Calu3 (cell line): ENCODE measurements around the gene ARHGEF19. TPM values are rescaled to one million over a fixed set of nuclear protein-coding genes. Genes with fewer than 3 reads are reported as not detected.

Source experiments
- BruUV-seq: library from RNA; stranded (reverse); fragments of 400-500 nt; replicated peaks from 2 replicates; lab custom pipeline; 2021; lab: Mats Ljungman, UMichigan
- CTCF ChIA-PET: fragments of 300-600 bp; sonication (Branson Sonifier 250); formaldehyde crosslinking; loops from one replicate; lab custom pipeline; 2022; ENCODE audit warnings: antibody characterized with exemption; lab: Charles Lee
- DNase-seq: peaks from one replicate; pipeline ENCODE4 v3.0.0; 2022
- H3K27ac Mint-ChIP-seq: one replicate; pipeline ENCODE4 v1.8.0; 2022; ENCODE audit warnings: mixed read lengths; ENCODE audit not compliant: unreplicated experiment
- H3K27me3 Mint-ChIP-seq: one replicate; pipeline ENCODE4 v1.8.0; 2022; ENCODE audit warnings: mixed read lengths; ENCODE audit not compliant: unreplicated experiment
- H3K36me3 Mint-ChIP-seq: one replicate; pipeline ENCODE4 v1.8.0; 2022; ENCODE audit warnings: mild to moderate bottlenecking, moderate library complexity, mixed read lengths; ENCODE audit not compliant: insufficient read depth, unreplicated experiment
- H3K4me1 Mint-ChIP-seq: one replicate; pipeline ENCODE4 v1.8.0; 2022; ENCODE audit warnings: mild to moderate bottlenecking, low read depth, mixed read lengths; ENCODE audit not compliant: unreplicated experiment
- H3K4me3 Mint-ChIP-seq: one replicate; pipeline ENCODE4 v1.8.0; 2022; ENCODE audit warnings: mild to moderate bottlenecking, low read depth, moderate library complexity, mixed read lengths; ENCODE audit not compliant: unreplicated experiment
- H3K9me3 Mint-ChIP-seq: one replicate; pipeline ENCODE4 v1.8.0; 2022; ENCODE audit warnings: low read depth, mixed read lengths; ENCODE audit not compliant: unreplicated experiment
- intact Hi-C: fragments of 100-400 bp; cut with micrococcal nuclease; formaldehyde crosslinking; loops from one replicate; pipeline ENCODE4 v1.10.0; 2022; ENCODE audit not compliant: unreplicated experiment
- total RNA-seq: library from RNA; stranded (reverse); gene quantifications from 2 replicates; pipeline ENCODE4 v1.2.3, GENCODE V29; 2022
- TF ChIP-seq, protein P1 (sequence below): fragments of 200-600 bp; IDR thresholded peaks from one replicate; pipeline ENCODE4 v1.8.0; 2022; ENCODE audit warnings: antibody characterized with exemption; ENCODE audit not compliant: unreplicated experiment

The ARHGEF19 gene
- total RNA-seq, 1 experiment from 2014 or later, result 17.2 TPM

DNA sequence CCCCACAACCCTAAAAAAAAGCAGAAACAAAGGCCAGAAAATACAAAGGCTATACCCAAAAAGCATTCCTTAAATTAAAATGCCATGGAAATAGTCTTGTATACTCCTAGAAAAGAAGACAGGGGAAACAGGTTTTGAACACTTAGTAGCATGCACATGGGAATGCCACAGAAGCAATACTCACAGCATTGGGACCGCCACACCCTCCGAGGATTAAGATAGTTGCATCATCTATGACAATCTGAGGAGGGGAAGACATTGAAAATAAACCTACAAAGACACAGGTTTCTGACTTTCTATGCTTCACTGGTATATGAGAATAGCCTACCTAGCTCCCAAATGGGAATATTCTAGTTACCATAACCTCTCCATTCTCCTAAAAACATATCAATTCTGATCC, 40.5 kb upstream of the ARHGEF19 start:
- DNase-seq, result no peak
- Mint-ChIP-seq H3K4me1 (peaks cover 29% of the 10 kb centered on the region), H3K36me3 (peaks cover 22% of the 10 kb centered on the region), H3K27me3 (no peaks in the 10 kb centered on the region), H3K4me3 (no peak overlapping the region), H3K27ac (no peak overlapping the region), H3K9me3 (no peaks in the 10 kb centered on the region)
- intact Hi-C loops, result no loop called here
- BruUV-seq, result no TSS peak
- CTCF ChIA-PET, result interaction anchor here (0.6 kb wide), 1 partner anchor 251 kb away, joined by 3 read pairs; no protein-coding TSS in a partner anchor
- TF ChIP-seq, protein P1, sequence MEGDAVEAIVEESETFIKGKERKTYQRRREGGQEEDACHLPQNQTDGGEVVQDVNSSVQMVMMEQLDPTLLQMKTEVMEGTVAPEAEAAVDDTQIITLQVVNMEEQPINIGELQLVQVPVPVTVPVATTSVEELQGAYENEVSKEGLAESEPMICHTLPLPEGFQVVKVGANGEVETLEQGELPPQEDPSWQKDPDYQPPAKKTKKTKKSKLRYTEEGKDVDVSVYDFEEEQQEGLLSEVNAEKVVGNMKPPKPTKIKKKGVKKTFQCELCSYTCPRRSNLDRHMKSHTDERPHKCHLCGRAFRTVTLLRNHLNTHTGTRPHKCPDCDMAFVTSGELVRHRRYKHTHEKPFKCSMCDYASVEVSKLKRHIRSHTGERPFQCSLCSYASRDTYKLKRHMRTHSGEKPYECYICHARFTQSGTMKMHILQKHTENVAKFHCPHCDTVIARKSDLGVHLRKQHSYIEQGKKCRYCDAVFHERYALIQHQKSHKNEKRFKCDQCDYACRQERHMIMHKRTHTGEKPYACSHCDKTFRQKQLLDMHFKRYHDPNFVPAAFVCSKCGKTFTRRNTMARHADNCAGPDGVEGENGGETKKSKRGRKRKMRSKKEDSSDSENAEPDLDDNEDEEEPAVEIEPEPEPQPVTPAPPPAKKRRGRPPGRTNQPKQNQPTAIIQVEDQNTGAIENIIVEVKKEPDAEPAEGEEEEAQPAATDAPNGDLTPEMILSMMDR, result no peak

DNA sequence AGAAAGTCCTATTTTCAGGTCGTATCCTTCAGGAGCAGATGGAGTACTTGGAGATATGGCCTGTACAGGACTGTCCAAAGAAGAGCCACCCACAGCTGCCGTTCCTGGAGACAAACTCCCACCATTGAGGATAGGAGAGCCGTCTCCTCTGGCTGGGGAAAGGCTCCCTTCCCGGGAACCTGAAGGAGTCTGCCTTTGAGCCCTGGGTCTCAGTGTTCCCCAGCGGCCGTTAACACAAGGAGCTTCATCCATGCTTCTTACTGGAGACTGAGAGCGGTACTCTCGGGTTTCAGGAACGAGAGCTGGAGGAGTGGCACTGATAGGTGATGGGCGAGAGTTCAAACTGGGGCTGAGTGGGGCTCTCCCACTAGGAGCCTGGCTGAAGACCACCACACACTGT, 38.9 kb upstream of the ARHGEF19 start:
- Mint-ChIP-seq H3K9me3 (no peaks in the 10 kb centered on the region), H3K4me3 (no peak overlapping the region), H3K27ac (no peak overlapping the region), H3K4me1 (peaks cover 35% of the 10 kb centered on the region), H3K27me3 (no peaks in the 10 kb centered on the region), H3K36me3 (peaks cover 33% of the 10 kb centered on the region)
- no TSS peak for BruUV-seq
- TF ChIP-seq, protein P1, result no peak
- no peak for DNase-seq
- intact Hi-C loops, result no loop called here
- CTCF ChIA-PET, result no interaction called here

DNA sequence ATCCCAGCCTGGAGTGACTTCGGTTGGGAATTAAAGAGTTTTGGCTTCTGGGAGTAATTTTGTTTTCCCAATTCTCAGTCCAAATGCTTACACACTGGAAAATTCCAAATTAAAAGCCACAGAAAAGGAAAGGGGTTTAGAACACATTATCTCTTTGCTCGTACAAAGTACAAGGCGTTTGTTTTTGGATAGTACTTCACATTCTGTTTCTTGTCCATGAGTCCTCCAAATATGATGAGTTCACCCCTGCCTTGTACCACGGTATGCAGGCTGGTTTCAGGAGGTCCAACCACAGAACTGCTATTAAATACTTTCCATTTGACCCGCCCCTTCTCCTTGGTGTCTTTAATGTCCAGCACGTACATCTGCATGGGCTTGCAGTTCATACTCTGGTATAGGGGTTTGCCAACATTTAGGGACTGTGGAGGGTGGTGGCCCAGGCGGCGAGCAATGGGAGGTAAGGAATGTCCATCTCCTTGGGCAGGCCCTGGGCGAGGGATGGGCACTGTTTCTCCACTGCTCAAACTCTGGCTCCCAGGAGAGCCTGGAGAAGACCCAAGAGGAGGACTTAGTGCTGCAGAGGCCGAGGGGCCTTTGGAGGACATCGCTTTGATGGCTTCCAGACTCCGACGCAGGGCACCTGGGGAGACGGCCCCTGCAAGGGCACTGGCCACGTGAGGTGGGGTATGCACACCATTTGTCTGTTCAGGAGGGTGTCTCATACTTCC, 38.2 kb upstream of the ARHGEF19 start:
- DNase-seq, result no peak
- no TSS peak for BruUV-seq
- no peaks in the 10 kb centered on the region for H3K27me3 Mint-ChIP-seq
- intact Hi-C loops, result no loop called here
- CTCF ChIA-PET, result no interaction called here
- H3K4me3 Mint-ChIP-seq, result no peak overlapping the region
- H3K36me3 Mint-ChIP-seq, result peaks cover 33% of the 10 kb centered on the region
- TF ChIP-seq, protein P1, result no peak
- H3K9me3 Mint-ChIP-seq, result no peaks in the 10 kb centered on the region
- no peak overlapping the region for H3K27ac Mint-ChIP-seq
- peaks cover 35% of the 10 kb centered on the region for H3K4me1 Mint-ChIP-seq

DNA sequence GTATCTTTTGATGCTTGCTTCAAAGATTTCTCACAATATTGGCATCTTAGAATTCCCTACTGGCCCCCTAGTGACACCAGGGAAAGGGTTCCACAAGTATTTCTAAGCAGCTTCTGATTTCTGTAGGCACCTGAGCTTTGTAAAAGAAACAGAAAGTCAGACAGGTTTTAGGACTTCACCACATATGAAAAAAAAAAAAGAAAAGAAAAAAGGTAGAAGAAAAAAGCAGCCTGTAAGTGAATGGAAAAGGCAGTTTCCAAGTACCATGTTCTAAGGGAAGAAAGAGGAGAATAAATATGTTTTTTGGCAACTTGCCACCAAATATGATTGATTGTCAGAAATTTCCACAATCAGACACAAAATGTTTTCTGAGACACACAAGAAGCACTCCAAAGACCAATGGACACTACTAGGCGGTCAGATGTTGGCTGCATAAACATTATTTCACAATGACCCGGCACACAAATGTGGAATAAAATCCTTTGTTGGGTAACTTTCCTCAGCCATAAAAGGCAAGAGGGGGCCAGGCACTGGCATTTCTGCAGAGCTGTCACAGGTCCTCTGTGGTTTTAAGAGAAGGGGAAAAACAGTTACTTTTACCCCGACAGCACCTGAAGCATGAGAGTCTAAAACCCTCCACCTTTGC, 37.3 kb upstream of the ARHGEF19 start:
- no peak overlapping the region for H3K4me3 Mint-ChIP-seq
- H3K4me1 Mint-ChIP-seq, result peaks cover 35% of the 10 kb centered on the region
- CTCF ChIA-PET, result interaction anchor here (1.7 kb wide), 1 partner anchor 170 kb away, joined by 7 read pairs; no protein-coding TSS in a partner anchor
- H3K36me3 Mint-ChIP-seq, result peaks cover 30% of the 10 kb centered on the region
- TF ChIP-seq, protein P1, result no peak
- BruUV-seq, result no TSS peak
- DNase-seq, result no peak
- intact Hi-C loops, result no loop called here
- H3K27me3 Mint-ChIP-seq, result no peaks in the 10 kb centered on the region
- no peak overlapping the region for H3K27ac Mint-ChIP-seq
- H3K9me3 Mint-ChIP-seq, result no peaks in the 10 kb centered on the region
